RWPE2 (cell line): Measurements from ENCODE around the gene FBLN5.
A peak's percentile ranks its signal among the peaks of the same experiment; 100 is the strongest.

Source experiments
- ATAC-seq: fragments of 200-7000 bp; cut with Tn5 transposase; 3 replicates; pipeline ENCODE4 v1.9.1; 2021; ENCODE audit warnings: low read depth
- DNase-seq: peaks from one replicate; pipeline ENCODE4 v3.0.0-alpha.2; 2020; ENCODE audit warnings: low spot score
- H3K27ac ChIP-seq: fragments of 450-650 bp; 2 replicates; pipeline ENCODE4 v1.5.1; 2017; ENCODE audit warnings: mild to moderate bottlenecking; ENCODE audit not compliant: poor library complexity, severe bottlenecking
- H3K27me3 ChIP-seq: fragments of 250-450 bp; sonication (Bioruptor Pico); 2 replicates; pipeline ENCODE4 v1.5.1; 2021; ENCODE audit warnings: mild to moderate bottlenecking, moderate library complexity; ENCODE audit not compliant: insufficient read depth, poor library complexity, severe bottlenecking
- H3K36me3 ChIP-seq: fragments of 250-450 bp; sonication (Bioruptor Pico); 2 replicates; pipeline ENCODE4 v1.5.1; 2020; ENCODE audit warnings: low read depth, mild to moderate bottlenecking, moderate library complexity
- H3K4me1 ChIP-seq: fragments of 250-450 bp; sonication (Bioruptor Pico); 2 replicates; pipeline ENCODE4 v1.5.1; 2021; ENCODE audit warnings: mild to moderate bottlenecking, moderate library complexity; ENCODE audit not compliant: insufficient read depth, poor library complexity, severe bottlenecking
- H3K4me3 ChIP-seq: fragments of 250-450 bp; sonication (Bioruptor Pico); 2 replicates; pipeline ENCODE4 v1.5.1; 2021; ENCODE audit warnings: mild to moderate bottlenecking, moderate library complexity; ENCODE audit not compliant: severe bottlenecking
- H3K9me3 ChIP-seq: fragments of 250-450 bp; sonication (Bioruptor Pico); 2 replicates; pipeline ENCODE4 v1.5.1; 2021; ENCODE audit warnings: mild to moderate bottlenecking, moderate library complexity; ENCODE audit not compliant: severe bottlenecking
- TF ChIP-seq, protein P1 (sequence below): fragments of 450-650 bp; IDR thresholded peaks from one replicate; pipeline ENCODE4 v1.5.1; 2017; ENCODE audit warnings: mild to moderate bottlenecking, moderate library complexity; ENCODE audit not compliant: poor library complexity, severe bottlenecking

FBLN5 gene

GRCh38 chr14:91893007-91893406 is 54.5 kb downstream of the FBLN5 start:
- Histone ChIP-seq H3K9me3 (no peaks in the 10 kb centered on the region), H3K4me3 (no peak overlapping the region), H3K27ac (no peak overlapping the region), H3K36me3 (no peaks in the 10 kb centered on the region), H3K27me3 (no peaks in the 10 kb centered on the region), H3K4me1 (no peaks in the 10 kb centered on the region)
- ATAC-seq: peak; percentile 49; the same call in 1 of the 3 replicates
- no peak for DNase-seq
- TF ChIP-seq, protein P1, sequence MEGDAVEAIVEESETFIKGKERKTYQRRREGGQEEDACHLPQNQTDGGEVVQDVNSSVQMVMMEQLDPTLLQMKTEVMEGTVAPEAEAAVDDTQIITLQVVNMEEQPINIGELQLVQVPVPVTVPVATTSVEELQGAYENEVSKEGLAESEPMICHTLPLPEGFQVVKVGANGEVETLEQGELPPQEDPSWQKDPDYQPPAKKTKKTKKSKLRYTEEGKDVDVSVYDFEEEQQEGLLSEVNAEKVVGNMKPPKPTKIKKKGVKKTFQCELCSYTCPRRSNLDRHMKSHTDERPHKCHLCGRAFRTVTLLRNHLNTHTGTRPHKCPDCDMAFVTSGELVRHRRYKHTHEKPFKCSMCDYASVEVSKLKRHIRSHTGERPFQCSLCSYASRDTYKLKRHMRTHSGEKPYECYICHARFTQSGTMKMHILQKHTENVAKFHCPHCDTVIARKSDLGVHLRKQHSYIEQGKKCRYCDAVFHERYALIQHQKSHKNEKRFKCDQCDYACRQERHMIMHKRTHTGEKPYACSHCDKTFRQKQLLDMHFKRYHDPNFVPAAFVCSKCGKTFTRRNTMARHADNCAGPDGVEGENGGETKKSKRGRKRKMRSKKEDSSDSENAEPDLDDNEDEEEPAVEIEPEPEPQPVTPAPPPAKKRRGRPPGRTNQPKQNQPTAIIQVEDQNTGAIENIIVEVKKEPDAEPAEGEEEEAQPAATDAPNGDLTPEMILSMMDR: peak; percentile 68

DNA sequence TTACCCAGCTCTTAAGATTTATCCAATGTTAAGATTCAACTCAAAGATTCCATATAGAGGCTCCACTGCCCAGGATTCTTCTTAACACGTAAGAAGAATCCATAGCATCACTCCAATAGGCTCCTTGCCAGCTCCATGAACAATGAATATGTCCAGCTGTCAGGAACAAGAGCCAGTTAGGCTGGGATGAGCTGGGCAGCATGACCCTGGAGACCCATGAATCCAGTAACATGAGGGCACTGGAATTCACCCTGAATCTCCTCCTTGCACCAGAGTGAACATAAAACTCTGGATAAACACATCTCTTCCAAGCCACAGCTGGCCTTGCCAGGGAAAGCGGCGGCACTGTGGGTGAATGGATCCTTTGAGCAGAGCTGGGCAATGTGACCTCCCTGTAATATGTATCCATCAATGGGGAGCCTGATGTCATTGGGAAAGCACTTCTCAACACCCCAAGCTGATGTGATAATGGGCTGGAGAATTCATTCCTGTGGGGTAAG is 55.7 kb downstream of the FBLN5 start:
- DNase-seq (no peak), ATAC-seq (no peak)
- H3K36me3 ChIP-seq: no peaks in the 10 kb centered on the region
- no peaks in the 10 kb centered on the region for H3K4me1 ChIP-seq
- no peak overlapping the region for H3K27ac ChIP-seq
- H3K27me3 ChIP-seq: no peaks in the 10 kb centered on the region
- TF ChIP-seq, protein P1: no peak
- no peak overlapping the region for H3K4me3 ChIP-seq
- H3K9me3 ChIP-seq: no peaks in the 10 kb centered on the region

DNA sequence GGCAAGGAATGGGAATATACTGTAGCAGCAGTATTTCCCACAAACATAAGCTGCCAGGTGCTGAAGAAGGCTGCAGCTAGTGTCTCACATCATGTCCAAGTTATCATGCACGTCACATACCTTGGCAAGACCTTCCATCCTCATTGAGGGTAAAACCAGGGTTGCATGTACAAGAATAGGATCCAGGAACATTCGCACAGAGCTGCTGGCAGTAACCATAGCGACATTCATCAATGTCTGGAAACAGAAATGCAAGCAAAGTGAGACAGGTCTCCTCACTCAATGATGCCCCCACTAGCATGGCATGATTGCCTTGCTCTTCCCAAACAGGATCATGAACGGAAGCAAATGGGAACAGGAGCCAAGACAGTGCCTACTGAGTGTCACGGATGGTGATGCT is 56.4 kb downstream of the FBLN5 start:
- H3K27me3 ChIP-seq: no peaks in the 10 kb centered on the region
- TF ChIP-seq, protein P1: no peak
- H3K4me3 ChIP-seq: no peak overlapping the region
- H3K9me3 ChIP-seq: no peaks in the 10 kb centered on the region
- ATAC-seq (no peak), DNase-seq (no peak)
- H3K4me1 ChIP-seq: no peaks in the 10 kb centered on the region
- no peaks in the 10 kb centered on the region for H3K36me3 ChIP-seq
- H3K27ac ChIP-seq: no peak overlapping the region

GRCh38 chr14:91890291-91890749 is 57.2 kb downstream of the FBLN5 start:
- Histone ChIP-seq H3K27me3 (no peaks in the 10 kb centered on the region), H3K4me3 (no peak overlapping the region), H3K27ac (no peak overlapping the region), H3K4me1 (no peaks in the 10 kb centered on the region), H3K36me3 (no peaks in the 10 kb centered on the region), H3K9me3 (no peaks in the 10 kb centered on the region)
- no peak for DNase-seq
- no peak for ATAC-seq
- TF ChIP-seq, protein P1: no peak

DNA sequence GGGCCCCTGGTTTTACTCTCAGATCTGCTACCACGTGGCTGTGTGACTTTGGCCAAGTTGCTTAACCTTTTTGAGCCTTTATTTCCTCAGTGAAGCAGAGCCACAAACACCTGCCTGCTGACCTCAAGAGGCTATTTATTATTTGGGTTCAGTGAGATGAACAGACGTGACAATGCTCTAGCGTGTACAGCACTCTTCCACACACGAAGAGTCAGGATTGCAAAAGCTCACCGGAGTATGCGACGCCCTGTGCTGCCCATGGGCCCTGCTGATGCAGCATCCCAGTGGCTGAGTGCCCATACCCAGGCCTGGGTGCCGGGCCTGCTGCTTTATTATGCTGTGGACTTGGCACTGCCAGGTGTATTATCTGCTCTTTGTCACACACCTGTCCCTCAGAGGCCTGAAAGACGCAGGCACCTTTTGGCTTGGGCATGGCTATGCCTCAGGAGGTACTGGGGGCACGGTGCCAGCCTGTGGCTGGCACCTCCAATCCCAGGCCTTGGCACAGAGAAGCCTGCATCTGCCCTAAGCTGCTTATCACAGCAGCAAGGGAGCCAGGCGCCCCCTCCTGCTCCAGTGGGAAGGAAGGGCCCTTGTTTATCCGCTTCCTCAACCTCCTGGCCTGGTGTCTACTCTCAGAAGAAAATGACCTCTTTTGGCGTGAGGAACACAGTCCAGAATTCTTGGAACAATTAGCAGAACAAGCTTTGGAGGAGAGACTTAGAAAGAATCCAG is 57.9 kb downstream of the FBLN5 start:
- DNase-seq (no peak), ATAC-seq (no peak)
- Histone ChIP-seq H3K36me3 (no peaks in the 10 kb centered on the region), H3K27me3 (no peaks in the 10 kb centered on the region), H3K27ac (no peak overlapping the region), H3K4me3 (no peak overlapping the region), H3K9me3 (no peaks in the 10 kb centered on the region), H3K4me1 (no peaks in the 10 kb centered on the region)
- TF ChIP-seq, protein P1: no peak
